ENCODE results near the gene LCLAT1.
A peak's percentile ranks its signal among the peaks of the same experiment; 100 is the strongest.

The LCLAT1 gene

DNA sequence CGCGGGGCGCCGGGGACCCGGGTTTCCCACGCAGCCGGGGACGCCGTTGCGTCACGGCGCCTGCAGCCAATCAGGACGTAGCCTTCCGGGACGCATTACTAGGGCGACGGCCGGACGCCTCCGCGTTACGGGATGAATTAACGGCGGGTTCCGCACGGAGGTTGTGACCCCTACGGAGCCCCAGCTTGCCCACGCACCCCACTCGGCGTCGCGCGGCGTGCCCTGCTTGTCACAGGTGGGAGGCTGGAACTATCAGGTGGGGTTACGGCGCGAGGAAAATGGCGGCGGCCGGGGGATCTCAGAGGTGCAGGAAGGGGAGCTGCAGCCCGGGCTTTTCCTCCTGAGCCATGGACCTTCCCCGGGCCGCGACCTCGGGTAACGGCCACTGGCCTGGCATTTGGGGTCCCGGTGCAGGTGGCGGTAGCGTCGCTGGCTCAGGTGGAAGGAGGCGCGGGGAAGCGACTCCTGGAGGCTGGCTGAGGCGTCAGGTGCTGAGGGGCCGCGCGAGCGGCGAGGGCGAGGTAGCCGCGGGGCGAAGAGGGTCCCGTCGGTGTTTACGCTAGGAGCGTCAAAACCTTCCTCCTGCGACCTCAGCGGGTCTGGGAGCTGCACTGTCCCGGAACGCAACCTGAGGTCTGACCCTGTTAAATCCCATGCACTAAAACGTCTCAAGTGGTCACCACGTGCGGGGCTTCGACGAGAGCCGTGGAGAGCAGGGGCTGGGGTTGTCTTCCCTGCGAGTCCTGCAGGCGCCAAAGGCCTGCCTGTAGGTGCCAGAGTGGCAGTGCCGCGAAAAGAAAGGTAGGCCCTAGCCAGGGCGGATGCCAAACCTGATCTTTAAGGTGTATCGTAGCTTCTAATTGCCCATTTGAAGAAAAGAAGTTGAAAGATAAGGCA, at the start of gene LCLAT1:
Gene LCLAT1 (plus strand): TSS at position 98 of the 897 bp plus-strand sequence. CDS start 78,345 bp downstream, outside the sequence.
- TF ChIP-seq, protein P1, sequence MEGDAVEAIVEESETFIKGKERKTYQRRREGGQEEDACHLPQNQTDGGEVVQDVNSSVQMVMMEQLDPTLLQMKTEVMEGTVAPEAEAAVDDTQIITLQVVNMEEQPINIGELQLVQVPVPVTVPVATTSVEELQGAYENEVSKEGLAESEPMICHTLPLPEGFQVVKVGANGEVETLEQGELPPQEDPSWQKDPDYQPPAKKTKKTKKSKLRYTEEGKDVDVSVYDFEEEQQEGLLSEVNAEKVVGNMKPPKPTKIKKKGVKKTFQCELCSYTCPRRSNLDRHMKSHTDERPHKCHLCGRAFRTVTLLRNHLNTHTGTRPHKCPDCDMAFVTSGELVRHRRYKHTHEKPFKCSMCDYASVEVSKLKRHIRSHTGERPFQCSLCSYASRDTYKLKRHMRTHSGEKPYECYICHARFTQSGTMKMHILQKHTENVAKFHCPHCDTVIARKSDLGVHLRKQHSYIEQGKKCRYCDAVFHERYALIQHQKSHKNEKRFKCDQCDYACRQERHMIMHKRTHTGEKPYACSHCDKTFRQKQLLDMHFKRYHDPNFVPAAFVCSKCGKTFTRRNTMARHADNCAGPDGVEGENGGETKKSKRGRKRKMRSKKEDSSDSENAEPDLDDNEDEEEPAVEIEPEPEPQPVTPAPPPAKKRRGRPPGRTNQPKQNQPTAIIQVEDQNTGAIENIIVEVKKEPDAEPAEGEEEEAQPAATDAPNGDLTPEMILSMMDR (IDR thresholded peaks at IDR 0.05; ENCODE audit: insufficient read depth, low read length, missing control alignments) = peak; percentile 4
- DNase-seq (ENCODE audit: low read depth, low spot score) = no peak
- ChIA-PET CTCF (interaction anchor here (0.7 to 1.7 kb wide), 8 partner anchors 9 to 282 kb away, joined by 3 to 7 read pairs (median 4); no protein-coding TSS in a partner anchor), POLR2A (interaction anchor here (1.1 to 1.6 kb wide), 2 partner anchors 26 to 27 kb away, joined by 3 to 8 read pairs; no protein-coding TSS in a partner anchor)
- peak within 1 kb of the TSS; percentile 91 for H3K4me3 ChIP-seq (ENCODE audit: low read depth, low read length)

DNA sequence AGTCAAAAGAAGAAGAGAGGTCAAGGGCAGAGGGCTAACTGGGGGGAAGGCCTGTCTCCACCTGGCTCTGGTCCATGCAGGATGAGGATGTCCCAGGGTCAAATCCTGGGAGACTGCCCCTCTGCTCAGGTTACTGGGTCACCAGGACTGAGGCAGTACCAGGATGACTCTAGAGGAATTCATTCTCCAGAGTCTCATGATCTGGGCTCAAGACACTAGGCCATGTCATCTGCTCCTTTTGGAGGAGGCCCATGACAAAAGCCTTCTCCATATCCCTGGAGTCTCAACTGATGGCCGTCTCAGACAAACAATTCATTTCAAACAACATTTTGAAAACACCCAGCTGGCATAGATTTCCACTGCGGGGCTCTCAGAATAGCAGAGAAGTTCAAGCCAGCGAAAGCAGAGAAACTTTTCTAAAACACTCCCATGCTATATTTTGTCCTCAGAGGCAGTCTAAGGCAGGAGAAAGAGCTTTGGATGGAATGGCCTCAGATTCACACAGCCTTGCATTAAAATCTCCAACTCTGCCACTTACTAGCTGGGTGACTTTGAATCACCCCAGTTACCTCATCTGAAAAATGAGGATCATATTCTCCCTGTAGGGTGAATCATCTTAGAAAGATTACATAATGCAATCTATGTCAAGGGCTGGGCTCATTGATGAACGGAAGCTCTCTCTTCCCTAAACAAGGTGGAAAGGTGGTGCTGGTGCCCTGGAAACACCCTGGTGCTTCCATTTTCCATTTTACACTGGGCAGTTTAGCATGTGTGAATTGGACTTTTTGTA, 48.8 kb upstream of the LCLAT1 start:
- CTCF ChIA-PET = interaction anchor here (1.0 kb wide), 1 partner anchor 291 kb away, joined by 3 read pairs; no protein-coding TSS in a partner anchor

DNA sequence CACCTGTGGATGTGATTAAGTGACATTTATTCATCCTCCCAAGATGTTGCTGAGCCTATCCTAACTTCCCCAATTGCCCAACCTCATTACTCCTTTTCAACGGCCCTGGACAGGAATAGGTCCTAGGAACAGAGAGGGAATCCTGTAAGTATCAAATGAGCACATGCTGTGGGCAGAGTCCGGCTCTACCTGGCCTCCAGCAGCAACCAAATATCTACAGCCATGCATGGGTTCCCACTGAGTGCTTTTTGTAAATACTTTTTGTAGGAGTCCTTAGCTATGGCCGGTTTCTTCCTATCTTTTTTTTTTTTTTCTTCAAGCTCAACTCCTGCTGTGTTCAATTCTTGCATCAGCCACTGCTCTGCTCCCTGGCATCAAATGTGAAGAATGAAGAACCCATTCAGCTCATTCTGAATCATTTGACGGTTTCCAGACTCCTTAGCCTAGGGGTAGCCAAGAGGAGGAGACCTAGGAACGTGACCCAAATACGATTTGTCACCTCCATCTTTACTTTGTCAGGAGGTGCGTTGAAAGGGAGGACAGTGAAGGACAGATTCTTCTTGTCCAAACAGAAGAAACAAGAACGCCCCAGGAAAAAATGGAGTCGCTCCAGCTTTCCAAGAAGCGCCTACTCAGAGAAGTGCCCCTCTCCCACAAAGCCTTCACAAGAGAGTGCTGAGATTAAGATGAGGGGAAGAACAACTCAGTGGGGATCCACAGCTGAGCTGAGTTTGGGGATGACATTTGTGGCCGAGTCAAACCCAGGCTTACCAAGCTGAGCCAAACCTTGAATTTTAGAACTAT, 46.7 kb upstream of the LCLAT1 start:
- ChIA-PET CTCF (interaction anchor here (0.6 kb wide), 1 partner anchor 44 kb away, joined by 3 read pairs; no protein-coding TSS in a partner anchor), POLR2A (interaction anchor here (0.8 kb wide), 2 partner anchors 22 to 167 kb away, joined by 3 read pairs; no protein-coding TSS in a partner anchor)
- H3K4me3 ChIP-seq (ENCODE audit: low read depth, low read length) = no peak overlapping the region
- DNase-seq (ENCODE audit: low read depth, low spot score) = no peak
- TF ChIP-seq, protein P1 (IDR thresholded peaks at IDR 0.05; ENCODE audit: insufficient read depth, low read length, missing control alignments) = no peak

More for the DNA sequence above, 48.8 kb upstream of the LCLAT1 start:
- no peak overlapping the region for H3K4me3 ChIP-seq (ENCODE audit: low read depth, low read length)
- no peak for DNase-seq (ENCODE audit: low read depth, low spot score)
- POLR2A ChIA-PET = interaction anchor here (0.6 kb wide), 1 partner anchor 225 kb away, joined by 3 read pairs; no protein-coding TSS in a partner anchor
- TF ChIP-seq, protein P1 (IDR thresholded peaks at IDR 0.05; ENCODE audit: insufficient read depth, low read length, missing control alignments) = no peak

DNA sequence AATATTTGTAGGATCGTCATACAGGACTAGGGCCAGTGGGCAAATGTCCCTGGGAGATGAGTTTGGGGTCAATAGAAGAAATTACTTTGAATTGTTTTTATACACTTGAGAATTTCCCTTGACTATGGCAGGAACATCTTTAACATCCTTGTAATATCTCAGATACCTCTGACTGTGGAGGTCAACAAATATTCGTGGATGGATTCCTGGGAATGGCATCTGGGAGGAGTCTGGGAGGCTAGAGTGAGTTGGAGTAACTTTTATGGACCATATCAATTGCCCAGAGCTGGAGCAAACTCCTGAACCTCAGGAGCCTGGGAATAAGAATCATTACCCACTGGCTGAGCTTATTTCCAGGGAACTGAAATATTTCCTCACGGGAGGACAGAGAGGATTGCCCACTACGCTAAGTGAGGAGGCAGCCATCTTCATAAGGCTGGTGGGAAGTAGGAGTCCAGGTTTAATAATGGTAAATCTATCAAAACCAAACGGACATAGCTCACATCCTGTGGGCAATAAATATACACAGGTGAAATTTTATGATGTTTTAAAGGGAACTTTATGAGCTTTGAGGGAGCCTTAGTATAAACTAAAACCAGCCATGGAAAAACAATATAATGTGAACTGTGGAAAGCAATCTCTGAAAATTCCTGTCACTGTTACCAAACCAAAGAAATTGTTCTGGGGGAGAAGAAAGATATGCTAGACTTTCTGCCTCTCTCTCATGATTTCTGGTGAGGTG, 44.4 kb upstream of the LCLAT1 start:
- CTCF ChIA-PET = interaction anchor here (1.1 kb wide), 1 partner anchor 19 kb away, joined by 3 read pairs; no protein-coding TSS in a partner anchor
- TF ChIP-seq, protein P1 (IDR thresholded peaks at IDR 0.05; ENCODE audit: insufficient read depth, low read length, missing control alignments) = no peak
- POLR2A ChIA-PET = no interaction called here
- DNase-seq (ENCODE audit: low read depth, low spot score) = no peak
- no peak overlapping the region for H3K4me3 ChIP-seq (ENCODE audit: low read depth, low read length)

DNA sequence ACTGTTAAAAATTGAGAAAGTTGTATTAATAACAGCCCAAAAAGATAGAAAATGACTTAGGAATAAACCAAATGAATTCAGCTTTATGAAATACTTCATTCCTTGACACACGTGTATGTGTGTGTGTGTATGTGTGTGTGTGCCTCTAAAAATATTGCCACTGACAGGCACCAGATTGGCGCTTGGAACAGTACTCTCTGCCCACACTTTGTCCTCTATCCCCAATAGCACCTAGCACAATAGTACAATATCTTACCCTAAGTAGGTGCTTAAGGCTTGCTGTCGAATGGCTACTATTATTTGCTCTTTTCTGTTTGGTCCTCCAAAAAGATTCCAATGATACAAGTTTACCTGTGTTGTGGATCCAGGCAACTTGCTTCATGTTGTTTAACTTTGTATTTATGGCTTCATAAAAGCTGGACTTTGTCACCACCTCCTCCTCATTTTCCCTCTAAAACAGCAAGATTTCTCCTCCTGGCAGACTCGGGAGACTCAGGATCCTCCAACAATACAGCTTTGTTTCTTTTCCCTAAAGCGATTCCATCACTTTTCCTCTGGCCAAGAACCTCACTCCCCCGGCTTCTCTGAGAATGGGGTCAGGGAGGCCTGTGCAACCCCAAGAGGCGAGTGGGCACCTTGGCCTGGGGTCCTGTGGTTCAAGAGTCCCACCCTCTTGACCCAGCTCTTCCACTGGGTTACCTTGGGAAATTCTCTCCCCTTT, 43.3 kb upstream of the LCLAT1 start:
- no peak for DNase-seq (ENCODE audit: low read depth, low spot score)
- ChIA-PET POLR2A (interaction anchor here (1.2 kb wide), 1 partner anchor 41 kb away, joined by 3 read pairs; no protein-coding TSS in a partner anchor), CTCF (interaction anchor here (0.6 to 1.2 kb wide), 3 partner anchors 35 to 307 kb away, joined by 3 to 5 read pairs (median 3); no protein-coding TSS in a partner anchor)
- no peak overlapping the region for H3K4me3 ChIP-seq (ENCODE audit: low read depth, low read length)
- TF ChIP-seq, protein P1 (IDR thresholded peaks at IDR 0.05; ENCODE audit: insufficient read depth, low read length, missing control alignments) = no peak

Measured in AG04449 (cell line).